ENCODE data around the gene DTD1.

Gene DTD1

DNA sequence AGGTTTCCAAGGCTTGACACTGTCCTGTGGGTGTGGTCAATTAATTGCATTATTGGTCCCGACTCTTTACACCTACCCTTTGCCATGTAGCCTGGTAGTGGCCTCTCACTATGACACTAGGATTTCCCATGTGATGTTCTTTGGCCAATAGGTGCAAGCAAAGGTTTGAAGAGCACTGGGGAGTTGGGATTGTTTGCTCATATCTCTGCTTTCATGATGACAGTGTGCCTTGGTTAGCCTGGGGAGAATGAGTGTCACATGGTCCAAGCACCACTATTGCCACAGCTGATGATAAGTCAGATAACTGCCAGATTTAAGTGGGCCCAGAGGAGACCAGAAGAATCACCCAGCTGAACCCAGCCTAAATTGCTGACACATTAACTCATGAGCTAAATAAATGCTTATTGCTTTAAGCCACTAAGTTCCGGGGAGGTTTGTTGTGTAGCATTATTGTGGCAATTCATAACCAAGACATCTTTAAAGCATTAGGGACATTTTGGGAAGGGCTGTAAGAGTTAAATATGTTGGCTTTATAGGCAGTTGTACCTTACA, 208.5 kb downstream of the DTD1 start:
- H3K4me1 ChIP-seq (ENCODE audit: control insufficient read depth, low read length): peaks cover 10% of the 10 kb centered on the region

DNA sequence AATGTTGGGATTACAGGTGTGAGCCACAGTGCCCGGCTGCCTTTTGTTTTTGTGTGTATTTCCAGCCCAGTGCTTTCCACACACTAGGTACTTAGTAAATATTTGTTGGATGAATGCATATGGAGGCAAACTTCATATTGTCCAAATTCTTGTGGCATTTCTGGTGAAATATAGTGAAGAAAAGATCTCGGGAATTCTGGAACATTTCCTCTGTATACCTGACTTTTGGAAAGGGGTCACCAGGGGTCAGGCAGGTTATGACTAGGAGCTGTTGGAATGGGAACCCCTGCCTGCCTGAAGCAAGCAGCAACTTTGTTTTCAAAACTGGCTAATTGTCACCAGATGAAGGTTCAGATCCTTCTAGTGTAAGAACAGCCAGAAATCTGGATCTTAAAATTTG, 213.7 kb downstream of the DTD1 start:
- peaks cover 4% of the 10 kb centered on the region; the same call in 1 of the 2 replicates for H3K27me3 ChIP-seq (ENCODE audit: control insufficient read depth, low read length)
- no peaks in the 10 kb centered on the region for H3K36me3 ChIP-seq (ENCODE audit: control insufficient read depth, low read length)
- H3K9me3 ChIP-seq (ENCODE audit: control insufficient read depth, insufficient read depth, low read length): no peaks in the 10 kb centered on the region
- no peak overlapping the region for H3K4me3 ChIP-seq (ENCODE audit: low read length)
- H3K4me1 ChIP-seq (ENCODE audit: control insufficient read depth, low read length): no peaks in the 10 kb centered on the region
- no peak overlapping the region for H3K27ac ChIP-seq (ENCODE audit: low read depth, low read length)
- no peak overlapping the region for H3K4me2 ChIP-seq (ENCODE audit: low read length)
- no peaks in the 10 kb centered on the region for H3F3A ChIP-seq (ENCODE audit: control insufficient read depth, insufficient read depth)
- TF ChIP-seq EZH2phosphoT487 (IDR thresholded peaks at IDR 0.05; ENCODE audit: borderline replicate concordance, low read length) (no peak), CTCF (IDR thresholded peaks at IDR 0.05; ENCODE audit: low read depth, low read length, poor library complexity, severe bottlenecking) (no peak)
- no peaks in the 10 kb centered on the region for H3K79me2 ChIP-seq (ENCODE audit: control insufficient read depth, low read length)
- no peaks in the 10 kb centered on the region for H4K20me1 ChIP-seq (ENCODE audit: control insufficient read depth, insufficient read depth, low read depth, low read length)
- H3K9me2 ChIP-seq (replicated peaks; ENCODE audit: control insufficient read depth, low read length): no peaks in the 10 kb centered on the region

More for the DNA sequence above, 208.5 kb downstream of the DTD1 start:
- H3F3A ChIP-seq (ENCODE audit: control insufficient read depth, insufficient read depth): no peaks in the 10 kb centered on the region
- H3K36me3 ChIP-seq (ENCODE audit: control insufficient read depth, low read length): no peaks in the 10 kb centered on the region
- H3K79me2 ChIP-seq (ENCODE audit: control insufficient read depth, low read length): no peaks in the 10 kb centered on the region
- peaks cover 4% of the 10 kb centered on the region; the same call in 1 of the 2 replicates for H3K27me3 ChIP-seq (ENCODE audit: control insufficient read depth, low read length)
- no peak overlapping the region for H3K4me3 ChIP-seq (ENCODE audit: low read length)
- H3K9me2 ChIP-seq (replicated peaks; ENCODE audit: control insufficient read depth, low read length): no peaks in the 10 kb centered on the region
- H4K20me1 ChIP-seq (ENCODE audit: control insufficient read depth, insufficient read depth, low read depth, low read length): no peaks in the 10 kb centered on the region
- TF ChIP-seq EZH2phosphoT487 (IDR thresholded peaks at IDR 0.05; ENCODE audit: borderline replicate concordance, low read length): no peak
- TF ChIP-seq CTCF (IDR thresholded peaks at IDR 0.05; ENCODE audit: low read depth, low read length, poor library complexity, severe bottlenecking): no peak
- no peak overlapping the region for H3K27ac ChIP-seq (ENCODE audit: low read depth, low read length)
- no peak overlapping the region for H3K4me2 ChIP-seq (ENCODE audit: low read length)
- H3K9me3 ChIP-seq (ENCODE audit: control insufficient read depth, insufficient read depth, low read length): no peaks in the 10 kb centered on the region

GRCh38 chr20:18802012-18802634, 214.3 kb downstream of the DTD1 start:
- Histone ChIP-seq H3K79me2 (ENCODE audit: control insufficient read depth, low read length) (no peaks in the 10 kb centered on the region), H3K4me2 (ENCODE audit: low read length) (no peak overlapping the region), H3K4me1 (ENCODE audit: control insufficient read depth, low read length) (no peaks in the 10 kb centered on the region), H3K9me3 (ENCODE audit: control insufficient read depth, insufficient read depth, low read length) (no peaks in the 10 kb centered on the region), H3K9me2 (replicated peaks; ENCODE audit: control insufficient read depth, low read length) (no peaks in the 10 kb centered on the region), H3K4me3 (ENCODE audit: low read length) (no peak overlapping the region), H4K20me1 (ENCODE audit: control insufficient read depth, insufficient read depth, low read depth, low read length) (no peaks in the 10 kb centered on the region), H3K27ac (ENCODE audit: low read depth, low read length) (no peak overlapping the region), H3K36me3 (ENCODE audit: control insufficient read depth, low read length) (no peaks in the 10 kb centered on the region), H3F3A (ENCODE audit: control insufficient read depth, insufficient read depth) (no peaks in the 10 kb centered on the region), H3K27me3 (ENCODE audit: control insufficient read depth, low read length) (peaks cover 4% of the 10 kb centered on the region; the same call in 1 of the 2 replicates)
- TF ChIP-seq CTCF (IDR thresholded peaks at IDR 0.05; ENCODE audit: low read depth, low read length, poor library complexity, severe bottlenecking) (no peak), EZH2phosphoT487 (IDR thresholded peaks at IDR 0.05; ENCODE audit: borderline replicate concordance, low read length) (no peak)

Measured in DOHH2 (cell line).